H4 (cell line): ENCODE results near the gene DYNC1H1. TPM values are rescaled to one million over a fixed set of nuclear protein-coding genes. Genes with fewer than 3 reads are reported as not detected.

Experiments
- DNase-seq: peaks from one replicate; pipeline ENCODE4 v3.0.0-alpha.2; 2015; ENCODE audit warnings: low spot score
- total RNA-seq: library from RNA; depleted of rRNA; stranded (reverse); fragments of >200 nt; shearing (Covaris generic); gene quantifications from 2 replicates; pipeline ENCODE4 v1.2.3, GENCODE V29; 2014

The DYNC1H1 gene
- total RNA-seq, 1 experiment from 2014 or later = 113 TPM

DNA sequence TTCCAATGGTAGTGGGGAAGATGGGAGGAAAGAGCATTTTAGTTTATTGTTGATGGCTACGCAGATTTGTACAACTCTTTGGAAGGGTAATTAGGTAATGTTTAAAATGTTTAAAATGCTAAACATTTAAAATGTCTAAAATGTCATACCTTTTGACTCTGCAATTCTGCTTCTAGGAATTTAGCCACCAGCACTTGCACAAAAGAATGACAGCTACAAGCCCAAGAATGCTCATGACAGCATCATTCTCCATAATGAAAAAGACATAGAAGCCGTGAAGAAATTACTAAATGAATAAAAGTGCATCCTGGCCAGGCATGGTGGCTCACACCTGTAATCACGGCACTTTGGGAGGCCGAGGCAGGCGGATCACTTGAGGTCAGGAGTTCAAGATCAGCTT lies 19.9 kb upstream of the DYNC1H1 start:
- no peak for DNase-seq

GRCh38 chr14:101945171-101945570 lies 19.2 kb upstream of the DYNC1H1 start:
- no peak for DNase-seq

DNA sequence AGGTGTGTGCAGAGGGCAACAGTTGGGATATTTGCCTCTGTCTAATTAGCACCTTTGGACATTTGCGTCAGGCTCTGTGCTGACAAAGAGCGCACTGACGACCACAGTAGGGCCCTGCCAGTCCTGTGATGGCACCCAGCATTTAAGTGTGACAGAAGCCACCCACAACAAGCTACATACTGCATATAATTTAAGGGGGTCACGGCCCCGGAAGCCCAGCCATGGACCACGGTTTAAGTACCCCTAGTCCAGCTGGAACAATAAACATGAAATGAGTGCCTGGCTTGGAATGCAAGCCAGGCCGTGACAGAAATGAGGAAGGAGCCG lies 16.8 kb upstream of the DYNC1H1 start:
- no peak for DNase-seq

GRCh38 chr14:101947904-101948665 lies 16.3 kb upstream of the DYNC1H1 start:
- DNase-seq = peak; percentile 100

DNA sequence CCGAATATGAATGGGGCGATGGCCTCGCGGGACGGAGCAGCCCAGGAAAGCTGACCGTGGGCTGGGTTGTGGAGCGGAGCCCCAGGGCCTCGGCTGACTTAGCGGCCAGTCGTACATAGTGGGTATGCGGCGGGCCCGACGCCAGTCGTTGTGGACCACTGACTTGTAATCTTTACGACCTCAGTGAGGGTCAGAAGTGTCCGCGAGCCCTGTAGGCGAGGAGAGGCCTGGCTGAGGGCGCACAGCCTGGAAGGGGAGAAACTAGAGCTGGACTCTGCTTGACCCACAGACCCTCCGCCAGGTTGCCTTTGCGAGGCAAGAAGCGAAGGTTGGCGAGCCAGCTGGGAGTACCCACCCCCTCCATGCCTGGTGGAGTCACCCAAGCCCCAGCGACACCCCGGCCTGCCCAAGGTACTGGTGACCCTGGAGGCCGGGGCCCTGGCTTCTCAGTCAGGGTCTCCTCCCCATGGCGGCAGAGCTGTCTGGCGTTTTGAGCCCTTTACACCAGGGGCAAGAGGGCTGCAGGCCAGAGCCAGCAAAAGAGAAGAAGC lies 15.6 kb upstream of the DYNC1H1 start:
- DNase-seq = no peak

DNA sequence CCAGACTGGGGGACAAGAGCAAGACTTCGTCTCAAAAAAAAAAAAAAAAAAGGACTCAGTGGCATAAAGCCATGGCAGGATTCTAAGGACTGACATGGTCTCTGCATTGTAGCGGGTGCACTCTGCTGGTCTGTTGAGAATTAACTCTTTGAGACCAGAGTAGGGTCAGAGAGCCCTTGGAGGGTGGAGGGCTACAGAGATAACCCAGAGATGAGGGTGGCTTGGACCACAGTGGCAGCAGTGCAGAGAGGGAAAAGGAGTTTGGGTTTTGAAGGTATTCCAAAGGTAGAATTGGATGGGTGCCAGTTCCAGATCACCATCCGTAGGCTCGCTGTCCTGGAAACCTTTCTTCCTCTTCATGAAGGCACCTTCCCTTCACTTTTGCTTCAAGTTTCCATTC lies 14.3 kb upstream of the DYNC1H1 start:
- no peak for DNase-seq

DNA sequence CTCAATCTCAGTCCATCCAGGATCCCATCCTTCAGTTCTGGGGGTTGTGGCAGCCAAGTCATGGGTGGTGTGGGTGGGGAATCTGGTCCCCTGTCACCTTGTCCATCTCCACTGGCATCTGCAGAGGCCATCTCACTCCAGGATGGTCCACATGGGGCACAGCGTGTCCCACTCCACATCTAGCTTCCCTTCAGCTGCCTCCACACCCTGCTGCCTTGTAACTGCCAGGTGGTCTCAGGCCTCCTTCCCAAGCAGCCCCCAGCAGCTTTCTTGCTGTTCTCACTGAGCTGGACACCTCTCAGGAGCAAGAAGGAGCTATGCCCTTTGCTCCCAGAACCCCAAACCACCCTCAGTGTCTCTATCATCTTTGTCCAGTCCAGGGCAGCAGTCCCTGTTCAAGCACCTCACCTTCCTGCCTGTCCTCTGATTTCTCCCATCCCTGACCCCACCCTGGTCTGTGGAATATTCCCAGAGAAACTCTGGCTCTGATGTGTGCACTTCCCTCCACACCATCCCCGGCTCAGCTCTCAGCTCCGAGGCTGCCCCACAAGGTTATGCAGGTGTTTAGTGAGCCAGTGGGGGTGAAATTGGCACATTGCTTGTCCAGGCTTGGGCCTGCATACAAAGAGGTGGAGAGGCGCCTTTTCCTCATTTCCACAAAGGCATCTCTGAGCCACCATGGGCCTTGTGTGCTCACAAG lies 13.7 kb upstream of the DYNC1H1 start:
- DNase-seq = no peak

GRCh38 chr14:101953151-101953550 lies 11.2 kb upstream of the DYNC1H1 start:
- no peak for DNase-seq

DNA sequence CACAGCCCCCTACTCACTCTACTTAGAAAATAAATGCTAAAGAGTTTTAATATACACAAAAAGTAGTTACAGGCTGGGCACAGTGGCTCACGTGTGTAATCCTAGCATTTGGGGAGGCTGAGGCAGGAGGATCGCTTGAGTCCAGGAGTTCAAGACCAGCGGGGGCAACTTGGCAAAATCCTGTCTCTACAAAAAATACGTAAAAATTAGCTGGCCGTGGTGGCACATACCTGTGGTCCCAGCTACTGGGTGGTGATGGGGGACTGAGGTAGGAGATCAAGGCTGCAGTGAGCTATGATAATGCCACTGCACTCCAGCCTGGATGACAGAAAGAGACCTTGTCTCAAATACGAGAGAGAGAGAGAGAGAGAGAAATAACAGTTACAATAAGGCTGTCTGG lies 9.9 kb upstream of the DYNC1H1 start:
- DNase-seq = no peak

DNA sequence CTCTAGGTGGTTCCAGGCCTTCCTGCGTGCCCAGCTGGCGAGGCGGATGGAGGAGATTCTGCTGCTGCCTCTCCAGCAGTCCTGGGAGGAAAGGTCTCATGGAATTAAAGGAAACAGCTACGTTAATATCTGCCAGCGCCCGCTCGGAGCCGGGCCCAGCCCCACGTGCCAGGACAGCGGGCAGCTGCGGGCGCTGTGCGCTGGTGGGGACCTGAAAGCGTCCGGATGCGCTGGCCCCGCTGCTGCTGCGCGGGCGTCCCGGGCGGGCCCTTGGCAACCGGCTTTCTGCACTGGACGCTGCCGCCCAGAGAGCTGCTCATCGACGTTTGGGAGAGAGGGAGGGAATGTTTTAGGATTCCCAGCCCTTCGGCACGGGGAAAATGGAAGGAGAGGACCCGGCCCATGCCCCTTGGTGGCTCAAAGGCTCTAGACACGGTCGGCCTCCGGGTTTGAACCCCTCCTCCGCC lies 8.6 kb upstream of the DYNC1H1 start:
- no peak for DNase-seq

- no peak for DNase-seq
These were observed 8.0 kb upstream of the DYNC1H1 start for GRCh38 chr14:101956179-101956885.

GRCh38 chr14:101957406-101958234 lies 6.8 kb upstream of the DYNC1H1 start:
- DNase-seq = no peak

GRCh38 chr14:101958418-101959180 lies 5.8 kb upstream of the DYNC1H1 start:
- no peak for DNase-seq

GRCh38 chr14:101959277-101959676 lies 5.1 kb upstream of the DYNC1H1 start:
- DNase-seq = no peak

DNA sequence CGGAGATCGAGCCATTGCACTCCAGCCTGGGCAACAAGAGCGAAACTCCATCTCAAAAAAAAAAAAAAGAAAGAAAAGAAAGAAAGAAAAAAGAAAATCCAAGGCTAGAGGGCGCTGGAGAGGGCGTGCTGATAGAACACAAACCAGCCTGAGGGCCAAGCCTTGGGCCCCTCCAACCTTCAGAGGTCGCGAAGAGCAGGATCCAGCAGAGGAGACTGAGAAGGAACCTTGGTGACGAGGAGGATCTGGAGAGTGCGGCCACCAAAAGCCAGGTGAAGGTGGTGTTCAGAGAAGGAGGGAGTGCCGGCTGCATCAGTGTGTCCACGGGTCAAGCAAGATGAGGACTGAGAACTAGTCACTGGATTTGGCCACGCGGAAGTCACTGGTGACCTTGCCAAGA lies 4.1 kb upstream of the DYNC1H1 start:
- no peak for DNase-seq

- DNase-seq = peak; percentile 81
These were observed 3.2 kb upstream of the DYNC1H1 start for GRCh38 chr14:101961011-101961721.

DNA sequence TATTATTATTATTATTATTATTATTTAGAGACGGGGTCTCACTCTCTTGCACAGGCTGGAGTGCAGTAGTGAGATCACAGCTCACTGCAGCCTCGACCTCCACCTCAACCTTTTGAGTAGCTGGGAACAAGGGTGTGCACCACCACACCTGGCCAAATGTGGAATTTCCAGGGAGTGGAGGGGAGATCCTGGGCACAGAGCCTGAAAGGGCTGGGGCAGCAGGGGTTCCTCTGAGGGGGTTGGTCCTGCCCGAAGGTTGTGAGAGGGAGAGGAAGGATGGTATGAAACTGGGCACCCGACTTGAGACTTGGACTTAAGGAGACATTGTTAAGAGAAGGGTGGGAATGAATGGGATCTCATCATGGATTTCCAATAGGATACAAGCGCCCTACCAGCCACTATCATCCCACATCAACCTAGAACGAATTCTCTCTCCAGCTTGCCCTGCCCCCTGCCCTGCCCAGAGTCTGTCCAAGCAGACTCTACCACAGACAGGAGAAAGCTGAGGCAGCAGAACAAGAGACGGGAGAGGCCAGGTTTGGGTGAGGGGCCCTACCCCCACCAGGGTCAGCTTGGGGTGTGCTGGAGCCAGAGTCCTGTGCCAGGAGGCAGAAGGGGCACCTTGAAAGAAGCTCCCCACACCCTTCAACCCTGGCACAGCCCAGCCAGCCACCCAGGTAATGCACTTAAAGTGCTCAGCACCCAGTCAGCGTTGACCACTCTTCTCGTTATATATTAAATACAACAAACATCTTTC lies 2.4 kb upstream of the DYNC1H1 start:
- DNase-seq = no peak

DNA sequence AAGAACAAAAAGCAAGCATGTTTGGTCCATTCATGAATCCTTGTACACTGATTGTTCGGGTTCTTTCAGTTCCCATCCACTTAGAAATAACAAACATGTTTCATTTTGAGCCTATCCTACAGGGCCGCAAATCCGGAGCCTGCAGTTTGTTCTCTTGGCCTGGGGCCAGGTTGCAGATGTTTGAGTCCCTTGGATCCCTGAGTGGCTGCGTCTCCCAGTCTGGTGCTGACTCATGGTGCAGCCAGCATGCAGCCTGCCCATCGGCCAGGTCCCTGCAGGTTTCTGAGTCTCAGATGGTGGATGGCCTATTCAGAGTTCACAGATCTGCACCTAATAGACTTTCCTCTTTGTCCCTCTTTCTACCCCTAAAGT lies 1.9 kb upstream of the DYNC1H1 start:
- DNase-seq = peak; percentile 90

GRCh38 chr14:101963052-101963451 lies 1.3 kb upstream of the DYNC1H1 start:
- DNase-seq = no peak
